HUES6 (cell line): Measurements from ENCODE around the gene CYP19A1.

Source experiments
- H3K27ac ChIP-seq: 2 replicates; pipeline ENCODE4 v1.7.0; 2013; ENCODE audit warnings: low read depth, mild to moderate bottlenecking, low read length, inconsistent platforms
- H3K27me3 ChIP-seq: 2 replicates; pipeline ENCODE4 v1.6.1; 2013; ENCODE audit warnings: low read length; ENCODE audit not compliant: control insufficient read depth, insufficient read depth
- H3K36me3 ChIP-seq: 2 replicates; pipeline ENCODE4 v1.6.1; 2013; ENCODE audit warnings: low read length; ENCODE audit not compliant: control insufficient read depth, insufficient read depth
- H3K4me1 ChIP-seq: 2 replicates; pipeline ENCODE4 v1.6.1; 2013; ENCODE audit warnings: low read length; ENCODE audit not compliant: control insufficient read depth, insufficient read depth
- H3K4me3 ChIP-seq: 2 replicates; pipeline ENCODE4 v1.5.1; 2013; ENCODE audit warnings: low read depth, low read length
- H3K9ac ChIP-seq: one replicate; pipeline ENCODE4 v1.6.1; 2013; ENCODE audit warnings: mild to moderate bottlenecking, low read length
- H3K9me3 ChIP-seq: 2 replicates; pipeline ENCODE4 v1.6.1; 2013; ENCODE audit warnings: low read depth, low read length; ENCODE audit not compliant: control insufficient read depth, insufficient read depth

Gene CYP19A1

DNA sequence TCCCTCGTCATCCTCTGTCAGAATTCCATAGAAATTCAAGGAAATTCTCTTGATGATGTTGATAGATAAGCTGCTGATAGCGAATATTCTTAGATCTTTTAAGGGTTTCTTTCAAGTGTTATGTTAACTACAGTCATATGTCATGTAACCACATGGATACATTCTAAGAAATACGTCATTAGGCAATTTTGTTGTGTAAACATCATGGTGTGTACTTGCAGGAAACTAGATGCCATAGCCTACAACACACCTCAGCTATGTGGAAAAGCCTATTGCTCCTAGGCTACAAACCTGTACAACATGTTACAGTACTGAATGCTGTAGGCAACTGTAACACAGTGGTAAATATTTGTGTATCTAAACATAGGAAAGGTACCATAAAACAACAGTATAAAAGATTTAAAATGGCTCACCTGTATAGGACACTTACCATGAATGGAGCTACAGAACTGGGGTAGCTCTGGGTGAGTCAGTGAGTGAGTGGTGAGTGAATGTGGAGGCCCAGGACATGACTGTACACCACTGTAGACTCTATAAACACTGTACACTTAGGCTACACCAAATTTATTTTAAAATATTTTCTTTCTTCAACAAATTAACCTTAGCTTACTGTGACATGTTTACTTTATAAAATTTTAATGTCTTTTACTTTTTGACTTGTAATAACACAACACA is 37.7 kb upstream of the CYP19A1 start:
- H3K9me3 ChIP-seq: no peaks in the 10 kb centered on the region
- no peak overlapping the region for H3K4me3 ChIP-seq
- peaks cover 3% of the 10 kb centered on the region; the same call in 1 of the 2 replicates for H3K27me3 ChIP-seq
- no peak overlapping the region for H3K27ac ChIP-seq
- H3K9ac ChIP-seq: no peak overlapping the region
- no peaks in the 10 kb centered on the region for H3K36me3 ChIP-seq
- no peaks in the 10 kb centered on the region for H3K4me1 ChIP-seq

DNA sequence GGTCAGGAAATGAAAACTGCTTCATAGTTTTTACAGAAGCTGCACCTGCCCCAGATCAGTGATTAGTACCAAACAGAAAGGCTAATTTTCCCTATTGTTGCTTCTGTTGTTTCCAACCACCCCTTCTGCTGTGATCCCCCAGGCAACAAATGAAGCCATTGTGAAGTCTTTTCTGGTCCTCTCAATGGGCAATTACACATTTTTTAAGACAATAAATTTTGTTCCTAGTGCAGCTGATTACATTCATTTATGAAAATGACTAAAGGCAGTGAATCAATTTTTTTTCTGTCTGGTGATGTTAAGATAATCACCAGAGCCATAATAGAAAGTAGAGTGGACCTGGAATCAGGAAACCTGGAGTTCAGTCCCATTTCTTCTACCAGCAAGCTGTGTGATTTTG is 35.7 kb upstream of the CYP19A1 start:
- no peaks in the 10 kb centered on the region for H3K36me3 ChIP-seq
- H3K27me3 ChIP-seq: peaks cover 3% of the 10 kb centered on the region; the same call in 1 of the 2 replicates
- H3K27ac ChIP-seq: no peak overlapping the region
- H3K9ac ChIP-seq: no peak overlapping the region
- no peaks in the 10 kb centered on the region for H3K4me1 ChIP-seq
- H3K9me3 ChIP-seq: no peaks in the 10 kb centered on the region
- H3K4me3 ChIP-seq: no peak overlapping the region

- H3K9ac ChIP-seq: no peak overlapping the region
- no peak overlapping the region for H3K4me3 ChIP-seq
- no peaks in the 10 kb centered on the region for H3K27me3 ChIP-seq
- H3K4me1 ChIP-seq: no peaks in the 10 kb centered on the region
- no peaks in the 10 kb centered on the region for H3K36me3 ChIP-seq
- H3K9me3 ChIP-seq: no peaks in the 10 kb centered on the region
- H3K27ac ChIP-seq: no peak overlapping the region
These were observed 32.9 kb upstream of the CYP19A1 start for GRCh38 chr15:51371266-51371665.

- H3K27ac ChIP-seq: no peak overlapping the region
- H3K9ac ChIP-seq: no peak overlapping the region
- no peaks in the 10 kb centered on the region for H3K27me3 ChIP-seq
- no peaks in the 10 kb centered on the region for H3K9me3 ChIP-seq
- no peaks in the 10 kb centered on the region for H3K36me3 ChIP-seq
- H3K4me1 ChIP-seq: no peaks in the 10 kb centered on the region
- no peak overlapping the region for H3K4me3 ChIP-seq
These were observed 31.0 kb upstream of the CYP19A1 start for GRCh38 chr15:51369451-51369761.

- no peak overlapping the region for H3K4me3 ChIP-seq
- H3K4me1 ChIP-seq: no peaks in the 10 kb centered on the region
- H3K27ac ChIP-seq: no peak overlapping the region
- no peaks in the 10 kb centered on the region for H3K36me3 ChIP-seq
- H3K9me3 ChIP-seq: no peaks in the 10 kb centered on the region
- H3K27me3 ChIP-seq: no peaks in the 10 kb centered on the region
- H3K9ac ChIP-seq: no peak overlapping the region
These were observed 30.5 kb upstream of the CYP19A1 start for GRCh38 chr15:51368751-51369450.

DNA sequence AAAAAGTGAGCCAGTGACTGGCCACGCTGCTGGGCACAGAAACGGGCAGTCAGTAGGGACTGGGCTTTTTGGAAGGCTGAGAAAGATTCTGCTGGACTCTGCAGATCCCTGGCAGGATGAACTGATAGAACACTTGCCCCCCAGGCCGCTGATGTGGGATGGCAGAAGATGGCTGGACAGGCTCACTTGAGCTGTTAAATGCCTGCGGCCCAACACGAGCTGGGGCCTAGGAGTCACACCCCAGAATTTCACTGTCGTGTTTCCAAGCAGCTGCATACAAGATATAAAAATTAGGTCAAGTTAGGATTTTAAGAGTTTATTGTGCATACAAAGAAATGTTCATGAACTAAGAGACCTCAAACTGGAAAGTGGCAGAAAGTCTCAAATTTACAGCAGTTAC is 29.9 kb upstream of the CYP19A1 start:
- no peaks in the 10 kb centered on the region for H3K36me3 ChIP-seq
- no peak overlapping the region for H3K9ac ChIP-seq
- H3K9me3 ChIP-seq: no peaks in the 10 kb centered on the region
- H3K27ac ChIP-seq: no peak overlapping the region
- no peak overlapping the region for H3K4me3 ChIP-seq
- H3K27me3 ChIP-seq: no peaks in the 10 kb centered on the region
- no peaks in the 10 kb centered on the region for H3K4me1 ChIP-seq

DNA sequence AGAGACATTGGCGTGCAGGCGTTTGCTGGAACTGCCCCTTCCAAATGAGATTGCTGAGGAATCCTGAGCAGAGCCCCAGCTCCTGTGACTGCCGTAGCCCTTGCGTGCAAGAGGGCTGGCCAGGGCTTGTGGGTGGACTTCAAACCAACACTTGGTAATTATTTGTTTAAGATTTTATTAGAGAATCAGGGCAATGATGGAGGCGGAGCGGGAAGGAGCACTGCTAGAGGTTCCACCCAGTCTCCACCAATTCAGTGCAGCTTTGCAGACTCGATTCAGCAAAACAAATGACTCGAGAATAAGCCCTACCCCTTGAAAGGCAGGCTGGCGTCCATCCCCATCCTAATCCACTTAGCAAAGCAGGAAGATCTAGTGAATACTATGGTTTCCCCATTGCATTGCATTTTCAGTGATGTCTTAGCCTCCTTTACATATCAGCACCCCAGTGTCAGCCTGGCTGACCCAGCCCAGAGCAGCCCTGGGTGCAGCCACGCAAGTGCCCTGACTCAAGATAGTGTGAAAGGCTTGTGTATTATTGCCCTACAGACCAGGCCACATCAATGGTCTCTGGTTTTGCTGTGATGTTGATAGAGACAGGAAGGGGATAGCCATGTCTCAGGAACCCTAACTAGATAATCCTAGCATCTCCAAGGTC is 29.1 kb upstream of the CYP19A1 start:
- H3K9ac ChIP-seq: no peak overlapping the region
- no peak overlapping the region for H3K4me3 ChIP-seq
- H3K4me1 ChIP-seq: no peaks in the 10 kb centered on the region
- no peaks in the 10 kb centered on the region for H3K27me3 ChIP-seq
- H3K27ac ChIP-seq: no peak overlapping the region
- no peaks in the 10 kb centered on the region for H3K9me3 ChIP-seq
- no peaks in the 10 kb centered on the region for H3K36me3 ChIP-seq

DNA sequence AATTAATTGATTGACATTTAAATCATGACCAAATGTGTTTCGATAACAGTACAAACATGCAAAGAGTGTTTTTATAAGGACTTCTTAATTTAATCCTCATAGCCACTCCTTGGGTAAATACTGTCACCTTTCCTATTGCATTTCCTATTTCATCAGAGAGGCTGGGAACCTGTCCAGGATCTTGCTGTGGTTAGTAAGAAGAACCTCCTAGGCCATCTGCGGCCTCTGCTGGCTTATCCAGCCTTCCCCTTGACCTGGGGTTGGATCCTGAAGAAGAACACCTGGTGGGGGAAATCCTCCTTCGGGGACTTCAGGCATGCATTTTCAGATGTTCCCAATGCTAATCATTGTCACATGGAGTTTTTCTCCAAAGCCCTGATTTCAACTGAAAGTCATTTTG is 28.5 kb upstream of the CYP19A1 start:
- H3K27ac ChIP-seq: no peak overlapping the region
- H3K4me3 ChIP-seq: no peak overlapping the region
- no peak overlapping the region for H3K9ac ChIP-seq
- no peaks in the 10 kb centered on the region for H3K27me3 ChIP-seq
- H3K36me3 ChIP-seq: no peaks in the 10 kb centered on the region
- H3K4me1 ChIP-seq: no peaks in the 10 kb centered on the region
- H3K9me3 ChIP-seq: no peaks in the 10 kb centered on the region

DNA sequence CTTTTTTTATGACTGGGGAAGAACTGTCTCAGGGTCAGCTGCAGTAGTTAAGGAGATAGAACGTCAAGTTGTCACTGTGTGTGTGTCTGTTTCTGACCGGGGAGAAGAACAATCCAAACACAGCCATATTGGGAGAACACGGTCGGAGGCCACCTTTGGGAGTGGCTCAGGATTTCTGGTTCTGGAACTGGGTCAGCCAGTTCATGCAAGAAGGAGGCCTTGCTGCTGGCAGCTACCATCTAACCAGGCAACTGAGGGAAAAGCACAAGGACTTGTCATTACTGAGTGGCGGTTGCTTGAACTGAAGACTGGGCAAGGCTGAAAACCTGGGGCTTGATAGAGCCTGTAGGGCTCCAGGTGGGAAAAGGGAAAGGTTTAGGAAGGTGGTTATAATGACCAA is 27.7 kb upstream of the CYP19A1 start:
- Histone ChIP-seq H3K27ac (no peak overlapping the region), H3K9ac (no peak overlapping the region)

GRCh38 chr15:51365417-51365816 is 27.0 kb upstream of the CYP19A1 start:
- Histone ChIP-seq H3K27me3 (no peaks in the 10 kb centered on the region), H3K27ac (no peak overlapping the region), H3K9ac (no peak overlapping the region), H3K36me3 (no peaks in the 10 kb centered on the region), H3K4me3 (no peak overlapping the region), H3K4me1 (no peaks in the 10 kb centered on the region), H3K9me3 (no peaks in the 10 kb centered on the region)

More for the DNA sequence above, 27.7 kb upstream of the CYP19A1 start:
- H3K36me3 ChIP-seq: no peaks in the 10 kb centered on the region
- H3K27me3 ChIP-seq: no peaks in the 10 kb centered on the region
- H3K4me1 ChIP-seq: no peaks in the 10 kb centered on the region
- no peak overlapping the region for H3K4me3 ChIP-seq
- H3K9me3 ChIP-seq: no peaks in the 10 kb centered on the region

GRCh38 chr15:51363383-51363782 is 25.0 kb upstream of the CYP19A1 start:
- Histone ChIP-seq H3K9ac (no peak overlapping the region), H3K4me1 (no peaks in the 10 kb centered on the region), H3K27ac (no peak overlapping the region), H3K9me3 (no peaks in the 10 kb centered on the region), H3K4me3 (no peak overlapping the region), H3K36me3 (no peaks in the 10 kb centered on the region), H3K27me3 (no peaks in the 10 kb centered on the region)
